Measurements from ENCODE around the gene SAC3D1. TPM values are rescaled to one million over a fixed set of nuclear protein-coding genes. Genes with fewer than 3 reads are reported as not detected.

Gene SAC3D1
- total and polyA plus RNA-seq, 9 of the 15 experiments (the other 6 are each of a cell fraction or from before 2014, with no cell fraction given): 0.20 to 35.2 (median 5.8) TPM

DNA sequence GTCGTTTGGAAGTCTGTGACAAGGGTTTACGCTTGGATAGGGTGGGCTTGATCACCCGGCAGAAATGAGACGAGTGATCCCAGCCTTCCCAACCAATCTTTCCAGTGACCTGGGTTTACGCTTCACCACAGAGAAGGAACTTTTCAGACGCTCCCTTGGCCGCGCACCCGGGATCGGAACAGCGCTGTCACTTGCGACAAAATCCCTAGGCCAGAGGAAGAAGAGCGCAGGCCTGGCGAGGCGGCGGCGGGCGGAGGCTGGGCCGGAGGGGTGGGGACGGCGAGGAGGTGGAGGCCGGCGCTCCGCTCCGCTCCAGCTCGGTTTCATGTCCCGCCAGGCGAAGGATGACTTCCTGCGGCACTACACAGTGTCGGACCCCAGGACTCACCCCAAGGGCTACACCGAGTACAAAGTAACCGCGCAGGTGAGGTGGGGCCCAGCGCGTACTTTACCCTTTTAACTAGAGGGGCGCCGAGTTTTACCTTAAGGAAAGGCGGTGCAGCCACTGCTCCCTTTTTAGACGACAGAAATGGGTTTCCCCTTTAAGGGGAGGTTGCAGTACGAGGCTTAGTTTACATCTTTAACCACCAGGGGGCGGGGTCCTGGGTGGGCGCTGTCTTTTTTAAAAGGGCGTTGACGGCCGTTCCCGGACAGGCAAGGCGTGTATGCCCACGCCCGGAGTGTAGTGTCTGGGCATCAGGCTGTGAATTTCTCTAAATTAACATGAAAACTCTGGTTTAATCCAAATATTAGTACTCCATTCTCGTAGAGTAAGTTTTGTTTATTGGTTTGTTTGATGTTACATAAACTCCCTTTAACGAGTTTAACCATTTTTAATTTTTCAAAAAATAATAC is 13.6 kb upstream of the SAC3D1 start, which contains the start of gene SNX15 (continued):
- TF ChIP-seq, protein P1, sequence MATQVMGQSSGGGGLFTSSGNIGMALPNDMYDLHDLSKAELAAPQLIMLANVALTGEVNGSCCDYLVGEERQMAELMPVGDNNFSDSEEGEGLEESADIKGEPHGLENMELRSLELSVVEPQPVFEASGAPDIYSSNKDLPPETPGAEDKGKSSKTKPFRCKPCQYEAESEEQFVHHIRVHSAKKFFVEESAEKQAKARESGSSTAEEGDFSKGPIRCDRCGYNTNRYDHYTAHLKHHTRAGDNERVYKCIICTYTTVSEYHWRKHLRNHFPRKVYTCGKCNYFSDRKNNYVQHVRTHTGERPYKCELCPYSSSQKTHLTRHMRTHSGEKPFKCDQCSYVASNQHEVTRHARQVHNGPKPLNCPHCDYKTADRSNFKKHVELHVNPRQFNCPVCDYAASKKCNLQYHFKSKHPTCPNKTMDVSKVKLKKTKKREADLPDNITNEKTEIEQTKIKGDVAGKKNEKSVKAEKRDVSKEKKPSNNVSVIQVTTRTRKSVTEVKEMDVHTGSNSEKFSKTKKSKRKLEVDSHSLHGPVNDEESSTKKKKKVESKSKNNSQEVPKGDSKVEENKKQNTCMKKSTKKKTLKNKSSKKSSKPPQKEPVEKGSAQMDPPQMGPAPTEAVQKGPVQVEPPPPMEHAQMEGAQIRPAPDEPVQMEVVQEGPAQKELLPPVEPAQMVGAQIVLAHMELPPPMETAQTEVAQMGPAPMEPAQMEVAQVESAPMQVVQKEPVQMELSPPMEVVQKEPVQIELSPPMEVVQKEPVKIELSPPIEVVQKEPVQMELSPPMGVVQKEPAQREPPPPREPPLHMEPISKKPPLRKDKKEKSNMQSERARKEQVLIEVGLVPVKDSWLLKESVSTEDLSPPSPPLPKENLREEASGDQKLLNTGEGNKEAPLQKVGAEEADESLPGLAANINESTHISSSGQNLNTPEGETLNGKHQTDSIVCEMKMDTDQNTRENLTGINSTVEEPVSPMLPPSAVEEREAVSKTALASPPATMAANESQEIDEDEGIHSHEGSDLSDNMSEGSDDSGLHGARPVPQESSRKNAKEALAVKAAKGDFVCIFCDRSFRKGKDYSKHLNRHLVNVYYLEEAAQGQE (IDR thresholded peaks at IDR 0.05; ENCODE audit: borderline replicate concordance): peak; percentile 68
- TF ChIP-seq, protein P1 (CRISPR knock-in tag; IDR thresholded peaks at IDR 0.05; ENCODE audit: low read depth): no peak
- TF ChIP-seq, protein P2, sequence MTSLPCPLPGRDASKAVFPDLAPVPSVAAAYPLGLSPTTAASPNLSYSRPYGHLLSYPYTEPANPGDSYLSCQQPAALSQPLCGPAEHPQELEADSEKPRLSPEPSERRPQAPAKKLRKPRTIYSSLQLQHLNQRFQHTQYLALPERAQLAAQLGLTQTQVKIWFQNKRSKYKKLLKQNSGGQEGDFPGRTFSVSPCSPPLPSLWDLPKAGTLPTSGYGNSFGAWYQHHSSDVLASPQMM (CRISPR knock-in tag; IDR thresholded peaks at IDR 0.05): no peak
- TF ChIP-seq, protein P3, sequence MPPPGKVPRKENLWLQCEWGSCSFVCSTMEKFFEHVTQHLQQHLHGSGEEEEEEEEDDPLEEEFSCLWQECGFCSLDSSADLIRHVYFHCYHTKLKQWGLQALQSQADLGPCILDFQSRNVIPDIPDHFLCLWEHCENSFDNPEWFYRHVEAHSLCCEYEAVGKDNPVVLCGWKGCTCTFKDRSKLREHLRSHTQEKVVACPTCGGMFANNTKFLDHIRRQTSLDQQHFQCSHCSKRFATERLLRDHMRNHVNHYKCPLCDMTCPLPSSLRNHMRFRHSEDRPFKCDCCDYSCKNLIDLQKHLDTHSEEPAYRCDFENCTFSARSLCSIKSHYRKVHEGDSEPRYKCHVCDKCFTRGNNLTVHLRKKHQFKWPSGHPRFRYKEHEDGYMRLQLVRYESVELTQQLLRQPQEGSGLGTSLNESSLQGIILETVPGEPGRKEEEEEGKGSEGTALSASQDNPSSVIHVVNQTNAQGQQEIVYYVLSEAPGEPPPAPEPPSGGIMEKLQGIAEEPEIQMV (tag; conservative IDR thresholded peaks at IDR 0.05; ENCODE audit: low read depth): no peak
- 0 out of 2 replicates have a peak, but pooled peaks have one; percentile 34 for TF ChIP-seq ZNF436 (CRISPR knock-in tag; IDR thresholded peaks at IDR 0.05)
- TF ChIP-seq TOE1 (IDR thresholded peaks at IDR 0.05; ENCODE audit: borderline replicate concordance): peak; percentile 99
- no peak for TF ChIP-seq TOE1 (CRISPR knock-in tag; IDR thresholded peaks at IDR 0.05; ENCODE audit: borderline replicate concordance, low read depth)
- TF ChIP-seq BRD9 (IDR thresholded peaks at IDR 0.05; ENCODE audit: low read depth, partially characterized antibody): no peak
- no peak; a peak in 3 of 4 replicates for TF ChIP-seq FOXK2 (conservative IDR thresholded peaks at IDR 0.05 in 1 of 2, IDR thresholded peaks at IDR 0.05 in 1 of 2; ENCODE audit: low read depth in 2 of 2)
- TF ChIP-seq, protein P4, sequence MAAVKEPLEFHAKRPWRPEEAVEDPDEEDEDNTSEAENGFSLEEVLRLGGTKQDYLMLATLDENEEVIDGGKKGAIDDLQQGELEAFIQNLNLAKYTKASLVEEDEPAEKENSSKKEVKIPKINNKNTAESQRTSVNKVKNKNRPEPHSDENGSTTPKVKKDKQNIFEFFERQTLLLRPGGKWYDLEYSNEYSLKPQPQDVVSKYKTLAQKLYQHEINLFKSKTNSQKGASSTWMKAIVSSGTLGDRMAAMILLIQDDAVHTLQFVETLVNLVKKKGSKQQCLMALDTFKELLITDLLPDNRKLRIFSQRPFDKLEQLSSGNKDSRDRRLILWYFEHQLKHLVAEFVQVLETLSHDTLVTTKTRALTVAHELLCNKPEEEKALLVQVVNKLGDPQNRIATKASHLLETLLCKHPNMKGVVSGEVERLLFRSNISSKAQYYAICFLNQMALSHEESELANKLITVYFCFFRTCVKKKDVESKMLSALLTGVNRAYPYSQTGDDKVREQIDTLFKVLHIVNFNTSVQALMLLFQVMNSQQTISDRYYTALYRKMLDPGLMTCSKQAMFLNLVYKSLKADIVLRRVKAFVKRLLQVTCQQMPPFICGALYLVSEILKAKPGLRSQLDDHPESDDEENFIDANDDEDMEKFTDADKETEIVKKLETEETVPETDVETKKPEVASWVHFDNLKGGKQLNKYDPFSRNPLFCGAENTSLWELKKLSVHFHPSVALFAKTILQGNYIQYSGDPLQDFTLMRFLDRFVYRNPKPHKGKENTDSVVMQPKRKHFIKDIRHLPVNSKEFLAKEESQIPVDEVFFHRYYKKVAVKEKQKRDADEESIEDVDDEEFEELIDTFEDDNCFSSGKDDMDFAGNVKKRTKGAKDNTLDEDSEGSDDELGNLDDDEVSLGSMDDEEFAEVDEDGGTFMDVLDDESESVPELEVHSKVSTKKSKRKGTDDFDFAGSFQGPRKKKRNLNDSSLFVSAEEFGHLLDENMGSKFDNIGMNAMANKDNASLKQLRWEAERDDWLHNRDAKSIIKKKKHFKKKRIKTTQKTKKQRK (IDR thresholded peaks at IDR 0.05; ENCODE audit: borderline replicate concordance, low read depth, low read length): no peak
- no peak for TF ChIP-seq ZNF75A (CRISPR knock-in tag; IDR thresholded peaks at IDR 0.05)
- peak; percentile 38 for TF ChIP-seq MEIS2 (IDR thresholded peaks at IDR 0.05; ENCODE audit: partially characterized antibody)
- TF ChIP-seq RFX5 (IDR thresholded peaks at IDR 0.05; ENCODE audit: low read depth, low read length): no peak
